ENCODE results near the gene CTU2. TPM values are rescaled to one million over a fixed set of nuclear protein-coding genes. Genes with fewer than 3 reads are reported as not detected.
A peak's percentile ranks its signal among the peaks of the same experiment; 100 is the strongest.

Gene CTU2
- polyA plus RNA-seq, 1 of the 3 experiments (the other 2 are of a cell fraction) = 16.2 TPM

DNA sequence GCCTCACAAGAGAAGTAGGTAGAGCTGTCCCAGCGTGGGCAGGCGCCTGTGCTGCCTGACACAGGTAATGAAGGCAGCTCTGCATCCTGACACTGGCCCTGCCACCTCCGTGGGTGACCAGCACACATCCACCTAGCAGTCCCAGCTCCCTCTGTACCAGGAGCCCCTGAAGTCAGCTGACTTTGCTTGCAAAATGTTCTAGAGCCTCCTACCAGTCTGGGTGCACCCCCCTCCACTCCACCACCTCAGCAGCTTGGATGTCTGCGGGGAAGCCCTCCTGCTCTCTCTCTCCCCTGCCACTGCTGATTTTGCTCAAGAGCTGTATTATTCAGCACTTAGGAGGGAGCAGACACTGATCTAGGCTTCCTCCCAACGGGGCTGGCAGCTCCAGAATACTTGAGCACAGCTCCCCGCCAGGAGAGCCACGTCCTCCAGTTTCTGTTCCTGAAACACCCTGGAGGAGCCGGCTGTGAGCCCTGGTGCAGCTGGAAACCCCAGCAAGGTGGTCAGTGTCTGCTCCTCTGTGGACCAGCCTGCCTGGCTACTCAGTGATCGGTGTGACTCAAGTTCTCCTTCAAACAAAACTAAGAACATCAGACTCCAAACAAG lies 1.1 kb upstream of the CTU2 start:
- peaks cover 67% of the 10 kb centered on the region for H3K79me2 ChIP-seq (ENCODE audit: insufficient read depth)
- POLR2A ChIA-PET = no interaction called here

More for the DNA sequence above, 1.1 kb upstream of the CTU2 start:
- Histone ChIP-seq H3K27me3 (ENCODE audit: insufficient read depth) (no peaks in the 10 kb centered on the region), H3K9me3 (no peaks in the 10 kb centered on the region), H3K9me2 (no peaks in the 10 kb centered on the region), H3K9ac (peak overlapping the region; percentile 67), H4K20me1 (ENCODE audit: insufficient read depth) (0 out of 2 replicates have a peak, but pooled peaks cover 6% of the 10 kb centered on the region), H3K4me2 (peak overlapping the region; percentile 97), H3K36me3 (replicated peaks in 1 of 2; ENCODE audit: control insufficient read depth in 1 of 2, insufficient read depth in 2 of 2, low read length in 1 of 2) (peaks cover 0 to under 1% of the 10 kb centered on the region in 2 experiments), H3K4me1 (ENCODE audit: control insufficient read depth in 1 of 2, insufficient read depth in 2 of 2, low read depth in 1 of 2, low read length in 1 of 2) (peaks cover 13 to 16% of the 10 kb centered on the region in 2 experiments; a peak in 3 of 4 replicates), H3K27ac (ENCODE audit: low read depth in 2 of 2, low read length in 1 of 2) (no peak overlapping the region), H2AFZ (ENCODE audit: low read depth) (no peak overlapping the region), H3K4me3 (ENCODE audit: low read depth in 2 of 2, low read length in 1 of 2) (peak overlapping the region; percentile 94 to 99), H3F3A (replicated peaks; ENCODE audit: insufficient read depth) (peaks cover 8% of the 10 kb centered on the region)
- DNase-seq = no peak
- CTCF ChIA-PET = interaction anchor here (1.9 kb wide), 1 partner anchor 32 kb away, joined by 7 read pairs; no protein-coding TSS in a partner anchor
- TF ChIP-seq POLR2AphosphoS5 (IDR thresholded peaks at IDR 0.05; ENCODE audit: low read depth, low read length) = no peak
- TF ChIP-seq RCOR1 (IDR thresholded peaks at IDR 0.05; ENCODE audit: low read length) = no peak
- no peak for TF ChIP-seq TAF1 (IDR thresholded peaks at IDR 0.05; ENCODE audit: borderline replicate concordance, low read depth, low read length)
- TF ChIP-seq, protein P1, sequence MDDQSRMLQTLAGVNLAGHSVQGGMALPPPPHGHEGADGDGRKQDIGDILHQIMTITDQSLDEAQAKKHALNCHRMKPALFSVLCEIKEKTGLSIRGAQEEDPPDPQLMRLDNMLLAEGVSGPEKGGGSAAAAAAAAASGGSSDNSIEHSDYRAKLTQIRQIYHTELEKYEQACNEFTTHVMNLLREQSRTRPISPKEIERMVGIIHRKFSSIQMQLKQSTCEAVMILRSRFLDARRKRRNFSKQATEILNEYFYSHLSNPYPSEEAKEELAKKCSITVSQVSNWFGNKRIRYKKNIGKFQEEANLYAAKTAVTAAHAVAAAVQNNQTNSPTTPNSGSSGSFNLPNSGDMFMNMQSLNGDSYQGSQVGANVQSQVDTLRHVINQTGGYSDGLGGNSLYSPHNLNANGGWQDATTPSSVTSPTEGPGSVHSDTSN (IDR thresholded peaks at IDR 0.05) = no peak
- TF ChIP-seq YY1 (IDR thresholded peaks at IDR 0.05; ENCODE audit: low read depth) = no peak
- TF ChIP-seq GATA2 (CRISPR knock-in tag; IDR thresholded peaks at IDR 0.05) = no peak
- TF ChIP-seq, protein P2, sequence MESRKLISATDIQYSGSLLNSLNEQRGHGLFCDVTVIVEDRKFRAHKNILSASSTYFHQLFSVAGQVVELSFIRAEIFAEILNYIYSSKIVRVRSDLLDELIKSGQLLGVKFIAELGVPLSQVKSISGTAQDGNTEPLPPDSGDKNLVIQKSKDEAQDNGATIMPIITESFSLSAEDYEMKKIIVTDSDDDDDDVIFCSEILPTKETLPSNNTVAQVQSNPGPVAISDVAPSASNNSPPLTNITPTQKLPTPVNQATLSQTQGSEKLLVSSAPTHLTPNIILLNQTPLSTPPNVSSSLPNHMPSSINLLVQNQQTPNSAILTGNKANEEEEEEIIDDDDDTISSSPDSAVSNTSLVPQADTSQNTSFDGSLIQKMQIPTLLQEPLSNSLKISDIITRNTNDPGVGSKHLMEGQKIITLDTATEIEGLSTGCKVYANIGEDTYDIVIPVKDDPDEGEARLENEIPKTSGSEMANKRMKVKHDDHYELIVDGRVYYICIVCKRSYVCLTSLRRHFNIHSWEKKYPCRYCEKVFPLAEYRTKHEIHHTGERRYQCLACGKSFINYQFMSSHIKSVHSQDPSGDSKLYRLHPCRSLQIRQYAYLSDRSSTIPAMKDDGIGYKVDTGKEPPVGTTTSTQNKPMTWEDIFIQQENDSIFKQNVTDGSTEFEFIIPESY (IDR thresholded peaks at IDR 0.05; ENCODE audit: borderline replicate concordance, low read depth) = no peak
- no peak for TF ChIP-seq RFX5 (IDR thresholded peaks at IDR 0.05; ENCODE audit: low read length)
- no peak for TF ChIP-seq EZH2phosphoT487 (IDR thresholded peaks at IDR 0.05; ENCODE audit: borderline replicate concordance, low read depth)
- TF ChIP-seq, protein P3, sequence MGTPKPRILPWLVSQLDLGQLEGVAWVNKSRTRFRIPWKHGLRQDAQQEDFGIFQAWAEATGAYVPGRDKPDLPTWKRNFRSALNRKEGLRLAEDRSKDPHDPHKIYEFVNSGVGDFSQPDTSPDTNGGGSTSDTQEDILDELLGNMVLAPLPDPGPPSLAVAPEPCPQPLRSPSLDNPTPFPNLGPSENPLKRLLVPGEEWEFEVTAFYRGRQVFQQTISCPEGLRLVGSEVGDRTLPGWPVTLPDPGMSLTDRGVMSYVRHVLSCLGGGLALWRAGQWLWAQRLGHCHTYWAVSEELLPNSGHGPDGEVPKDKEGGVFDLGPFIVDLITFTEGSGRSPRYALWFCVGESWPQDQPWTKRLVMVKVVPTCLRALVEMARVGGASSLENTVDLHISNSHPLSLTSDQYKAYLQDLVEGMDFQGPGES (IDR thresholded peaks at IDR 0.05; ENCODE audit: low read depth, low read length) = no peak
- no peak for TF ChIP-seq RXRA (IDR thresholded peaks at IDR 0.05; ENCODE audit: borderline replicate concordance, low read depth)
- TF ChIP-seq EP300 (IDR thresholded peaks at IDR 0.05; ENCODE audit: borderline replicate concordance in 1 of 2, low read depth in 1 of 2, low read length in 1 of 2) = no peak
- TF ChIP-seq, protein P4, sequence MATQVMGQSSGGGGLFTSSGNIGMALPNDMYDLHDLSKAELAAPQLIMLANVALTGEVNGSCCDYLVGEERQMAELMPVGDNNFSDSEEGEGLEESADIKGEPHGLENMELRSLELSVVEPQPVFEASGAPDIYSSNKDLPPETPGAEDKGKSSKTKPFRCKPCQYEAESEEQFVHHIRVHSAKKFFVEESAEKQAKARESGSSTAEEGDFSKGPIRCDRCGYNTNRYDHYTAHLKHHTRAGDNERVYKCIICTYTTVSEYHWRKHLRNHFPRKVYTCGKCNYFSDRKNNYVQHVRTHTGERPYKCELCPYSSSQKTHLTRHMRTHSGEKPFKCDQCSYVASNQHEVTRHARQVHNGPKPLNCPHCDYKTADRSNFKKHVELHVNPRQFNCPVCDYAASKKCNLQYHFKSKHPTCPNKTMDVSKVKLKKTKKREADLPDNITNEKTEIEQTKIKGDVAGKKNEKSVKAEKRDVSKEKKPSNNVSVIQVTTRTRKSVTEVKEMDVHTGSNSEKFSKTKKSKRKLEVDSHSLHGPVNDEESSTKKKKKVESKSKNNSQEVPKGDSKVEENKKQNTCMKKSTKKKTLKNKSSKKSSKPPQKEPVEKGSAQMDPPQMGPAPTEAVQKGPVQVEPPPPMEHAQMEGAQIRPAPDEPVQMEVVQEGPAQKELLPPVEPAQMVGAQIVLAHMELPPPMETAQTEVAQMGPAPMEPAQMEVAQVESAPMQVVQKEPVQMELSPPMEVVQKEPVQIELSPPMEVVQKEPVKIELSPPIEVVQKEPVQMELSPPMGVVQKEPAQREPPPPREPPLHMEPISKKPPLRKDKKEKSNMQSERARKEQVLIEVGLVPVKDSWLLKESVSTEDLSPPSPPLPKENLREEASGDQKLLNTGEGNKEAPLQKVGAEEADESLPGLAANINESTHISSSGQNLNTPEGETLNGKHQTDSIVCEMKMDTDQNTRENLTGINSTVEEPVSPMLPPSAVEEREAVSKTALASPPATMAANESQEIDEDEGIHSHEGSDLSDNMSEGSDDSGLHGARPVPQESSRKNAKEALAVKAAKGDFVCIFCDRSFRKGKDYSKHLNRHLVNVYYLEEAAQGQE (IDR thresholded peaks at IDR 0.05; ENCODE audit: low read depth, low read length) = no peak
- TF ChIP-seq NRF1 (IDR thresholded peaks at IDR 0.05; ENCODE audit: low read depth, low read length) = no peak
- no peak for TF ChIP-seq FOSL2 (IDR thresholded peaks at IDR 0.05; ENCODE audit: borderline replicate concordance, low read depth)
- 71% methylated on average over 3 of the region's 9 CpGs for WGBS (ENCODE audit: low lambda C conversion rate)
